Sciatic nerve (tissue), 2 donors: ENCODE measurements around the gene AGER. TPM values are rescaled to one million over a fixed set of nuclear protein-coding genes. Genes with fewer than 3 reads are reported as not detected.

Experiments
- ATAC-seq: fragments of 200-7000 bp; cut with Tn5 transposase; one replicate; pipeline ENCODE4 v1.9.1; 2020; ENCODE audit warnings: mild to moderate bottlenecking, moderate library complexity
- DNase-seq: peaks from one replicate; pipeline ENCODE4 v3.0.0-alpha.2; 2020; ENCODE audit warnings: low spot score
- intact Hi-C: fragments of 100-400 bp; cut with DNase I; formaldehyde crosslinking; loops from one replicate; pipeline ENCODE4 v1.14.2; 2022
- total RNA-seq: library from RNA; stranded (reverse); fragmentation: NEBNext Ultra II Directional; extraction: Animal tissue kit (Norgen Biotek cat#: 25700); gene quantifications from one replicate; pipeline ENCODE4 v1.2.1, GENCODE V29; 2021
- donor health status: DM: no; HTN: no; CAD: no.
- donor health status: DM: no; HTN: no; CAD: no.

The AGER gene
- total RNA-seq, 1 donor from 2014 or later = 13.6 TPM

DNA sequence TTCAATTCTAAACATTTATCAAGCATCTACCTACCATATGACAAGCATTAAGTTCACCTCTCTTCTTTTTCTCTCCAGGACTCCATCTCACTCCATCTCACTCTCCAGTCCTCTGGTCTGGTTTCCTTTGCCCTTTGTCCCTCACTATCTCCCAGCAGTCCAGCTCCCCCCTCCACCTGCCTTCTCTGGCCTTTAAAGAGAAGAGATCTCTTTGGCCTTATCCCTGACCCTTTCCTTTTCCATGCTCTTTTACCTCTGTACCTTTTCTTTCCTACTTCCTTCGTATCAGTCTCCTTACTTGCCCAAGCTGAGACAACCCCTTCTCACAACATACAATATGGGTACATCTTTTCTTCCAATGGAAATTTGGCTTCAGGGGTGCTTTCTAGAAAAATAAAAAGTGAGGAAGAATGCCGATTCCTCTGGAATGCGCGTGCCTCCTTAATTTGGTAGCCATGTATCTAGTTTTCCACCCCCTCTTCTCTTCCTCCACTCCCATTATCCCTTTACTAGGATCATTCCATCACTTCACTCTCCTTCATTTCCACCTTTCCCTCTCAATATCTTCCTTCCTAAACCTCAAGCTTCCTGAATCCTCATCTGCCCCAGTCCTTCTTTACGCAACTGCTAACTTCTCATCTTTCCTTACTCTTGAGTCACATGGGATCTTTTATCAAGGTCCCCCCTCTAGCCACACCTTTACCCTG, 7.4 kb downstream of the AGER start:
- no peak for DNase-seq
- peak; percentile 1 for ATAC-seq
- intact Hi-C loops = no loop called here

DNA sequence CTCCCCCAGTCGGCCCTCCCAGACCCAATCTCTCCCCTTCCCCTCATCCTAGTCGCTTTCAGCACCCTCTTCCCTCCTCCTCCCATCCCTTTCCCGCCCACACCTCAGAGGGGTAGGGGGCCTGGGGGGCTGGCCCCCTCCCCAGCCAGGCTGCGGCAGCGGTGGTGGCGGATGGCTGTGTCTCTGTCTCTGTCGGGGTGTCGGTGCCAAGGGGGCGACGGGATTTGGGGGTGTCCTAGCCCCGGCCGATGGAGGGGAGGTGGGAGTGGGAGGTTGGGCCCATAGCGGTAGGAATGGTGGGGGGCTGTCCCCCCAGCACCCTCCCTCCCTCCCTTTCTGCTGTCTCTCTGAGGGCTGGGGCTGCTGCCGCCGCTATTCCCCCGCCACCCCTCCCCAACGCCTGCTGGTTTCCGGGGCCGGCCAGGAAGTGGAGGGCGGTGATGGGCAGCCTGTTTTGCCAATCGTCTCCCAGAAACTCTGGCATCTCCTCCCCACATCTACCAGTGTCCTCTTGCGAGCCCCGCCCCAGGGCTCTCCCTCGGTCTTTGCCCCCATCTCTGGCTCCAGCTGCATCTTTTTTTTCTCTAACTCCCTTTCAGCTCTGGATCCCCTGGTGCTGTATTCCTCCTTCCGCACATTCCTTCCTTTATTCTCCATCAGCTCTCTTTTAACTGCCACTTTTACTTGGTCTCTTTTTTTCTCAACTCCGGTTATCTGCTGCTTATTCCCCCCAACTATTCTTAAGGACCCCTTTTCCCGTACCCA, 8.2 kb downstream of the AGER start, which contains the start of gene AGPAT1:
Gene AGPAT1 (minus strand): TSS at position 374 of the 765 bp plus-strand sequence. CDS start 4,588 bp downstream, outside the sequence.
- intact Hi-C loops = no loop called here

DNA sequence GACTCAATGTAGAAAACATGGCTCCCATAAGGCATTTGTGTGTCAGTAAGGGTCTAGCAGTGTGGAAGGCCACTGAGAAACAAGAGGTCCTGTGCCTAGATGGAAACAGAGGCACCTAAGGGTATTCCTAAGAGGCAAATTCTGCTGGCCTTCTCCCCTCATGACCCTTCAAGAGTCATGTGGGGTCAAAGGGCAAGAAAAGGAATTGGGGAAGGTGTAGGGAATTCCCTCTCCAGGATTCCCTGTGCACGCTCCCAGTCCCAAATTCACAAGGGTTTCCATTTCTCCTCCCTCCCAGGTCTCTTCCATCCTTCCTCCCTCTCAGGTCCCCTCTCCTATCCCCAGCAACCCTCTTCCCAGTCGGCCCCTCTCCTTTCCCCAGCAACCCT, 8.7 kb downstream of the AGER start:
- no peak for ATAC-seq

More for the DNA sequence above, 8.2 kb downstream of the AGER start, which contains the start of gene AGPAT1:
- DNase-seq (peak; percentile 98), ATAC-seq (peak; percentile 80)

DNA sequence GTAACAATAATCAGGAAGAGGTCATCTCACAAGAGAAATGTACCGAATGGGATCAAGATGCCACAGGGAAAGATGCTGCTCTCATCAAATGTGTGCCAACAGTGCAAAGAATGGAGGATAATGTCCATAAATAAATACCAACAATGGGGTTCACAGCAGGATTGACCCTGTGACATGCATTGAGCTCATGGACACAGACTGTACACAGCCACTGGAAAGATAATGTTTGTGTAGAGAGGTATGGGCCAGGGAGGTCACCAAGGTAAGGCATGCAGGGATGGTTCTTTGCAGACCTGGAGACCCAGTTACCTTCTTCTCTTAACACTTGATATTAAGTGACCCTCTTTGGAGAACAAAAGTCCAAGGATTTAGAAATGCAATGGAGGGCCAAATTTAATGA, 9.6 kb downstream of the AGER start:
- DNase-seq = no peak
- ATAC-seq = no peak

More for the DNA sequence above, 8.7 kb downstream of the AGER start:
- no peak for DNase-seq
- intact Hi-C loops = no loop called here

DNA sequence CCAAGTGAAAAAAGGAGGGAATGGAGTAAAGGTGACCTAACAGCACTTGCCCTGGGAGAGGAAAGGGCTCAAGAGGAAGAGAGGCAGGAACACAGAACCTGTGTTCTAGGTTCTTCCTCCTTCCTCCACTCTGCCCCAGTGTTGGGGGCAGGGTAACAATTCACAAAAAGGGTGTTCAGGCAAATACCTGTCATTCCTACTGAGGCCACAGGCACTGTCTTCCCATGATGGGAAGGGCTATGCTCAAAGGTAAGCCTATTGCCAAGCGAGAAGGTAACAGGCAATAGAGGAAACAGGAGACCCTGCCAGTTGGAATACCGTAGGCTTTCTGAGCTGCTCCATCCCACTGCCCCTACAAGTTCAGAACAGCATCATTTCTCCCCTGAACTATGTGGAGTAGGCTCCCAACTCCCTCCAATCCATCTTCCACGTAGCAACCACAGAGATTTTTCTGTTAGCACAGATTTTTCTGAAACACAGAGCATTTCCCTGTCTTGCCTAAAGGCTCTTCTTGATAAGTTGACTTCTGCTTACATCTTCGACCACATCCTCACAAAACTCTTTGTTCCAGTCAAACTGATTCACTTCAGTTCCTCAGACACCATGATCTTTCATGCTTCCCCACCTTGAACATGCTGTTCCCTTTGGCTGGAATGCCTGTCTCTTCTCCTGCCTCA, 10.9 kb downstream of the AGER start:
- ATAC-seq (no peak), DNase-seq (no peak)
- intact Hi-C loops = no loop called here

More for the DNA sequence above, 9.6 kb downstream of the AGER start:
- intact Hi-C loops = no loop called here

DNA sequence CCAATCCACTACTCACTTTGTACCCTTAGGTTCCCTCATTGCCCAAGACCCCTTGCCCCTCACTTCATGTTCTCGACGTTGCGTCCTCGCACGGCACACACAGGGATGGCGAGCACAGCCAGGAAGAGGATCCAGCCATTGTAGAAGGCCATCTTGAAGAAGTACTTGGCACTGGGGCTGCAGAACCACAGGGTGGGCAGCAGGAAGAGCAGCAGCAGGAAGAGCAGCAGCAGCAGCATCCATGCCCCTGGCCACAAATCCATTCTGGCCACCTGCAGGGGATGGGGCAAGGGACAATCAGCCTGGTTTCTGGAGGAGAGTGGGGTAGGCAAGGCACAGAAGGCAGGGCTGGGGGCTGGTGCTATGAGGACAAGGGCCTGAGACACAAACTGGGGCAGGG, 12.8 kb downstream of the AGER start:
- ATAC-seq (no peak), DNase-seq (no peak)
- intact Hi-C loops = no loop called here

DNA sequence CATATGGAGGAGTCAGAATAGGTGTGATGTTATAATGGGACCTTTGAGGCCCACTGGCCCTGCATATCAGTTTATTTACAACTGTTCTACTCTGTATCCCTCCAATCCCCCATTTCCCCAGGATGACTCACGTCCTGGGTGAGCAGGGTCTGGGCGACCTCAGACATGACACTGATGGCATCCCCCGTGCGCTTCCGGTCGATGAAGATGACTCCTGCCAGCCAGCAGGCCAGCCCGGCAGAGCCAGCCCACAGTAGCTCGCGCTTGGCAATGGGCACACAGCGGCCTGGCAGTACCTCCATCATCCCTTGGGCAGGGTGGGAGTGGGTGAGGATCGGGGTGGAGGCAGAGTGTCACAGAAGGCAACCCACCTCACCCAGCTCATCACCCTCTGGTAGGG, 13.8 kb downstream of the AGER start:
- ATAC-seq (no peak), DNase-seq (no peak)
- intact Hi-C loops = no loop called here

DNA sequence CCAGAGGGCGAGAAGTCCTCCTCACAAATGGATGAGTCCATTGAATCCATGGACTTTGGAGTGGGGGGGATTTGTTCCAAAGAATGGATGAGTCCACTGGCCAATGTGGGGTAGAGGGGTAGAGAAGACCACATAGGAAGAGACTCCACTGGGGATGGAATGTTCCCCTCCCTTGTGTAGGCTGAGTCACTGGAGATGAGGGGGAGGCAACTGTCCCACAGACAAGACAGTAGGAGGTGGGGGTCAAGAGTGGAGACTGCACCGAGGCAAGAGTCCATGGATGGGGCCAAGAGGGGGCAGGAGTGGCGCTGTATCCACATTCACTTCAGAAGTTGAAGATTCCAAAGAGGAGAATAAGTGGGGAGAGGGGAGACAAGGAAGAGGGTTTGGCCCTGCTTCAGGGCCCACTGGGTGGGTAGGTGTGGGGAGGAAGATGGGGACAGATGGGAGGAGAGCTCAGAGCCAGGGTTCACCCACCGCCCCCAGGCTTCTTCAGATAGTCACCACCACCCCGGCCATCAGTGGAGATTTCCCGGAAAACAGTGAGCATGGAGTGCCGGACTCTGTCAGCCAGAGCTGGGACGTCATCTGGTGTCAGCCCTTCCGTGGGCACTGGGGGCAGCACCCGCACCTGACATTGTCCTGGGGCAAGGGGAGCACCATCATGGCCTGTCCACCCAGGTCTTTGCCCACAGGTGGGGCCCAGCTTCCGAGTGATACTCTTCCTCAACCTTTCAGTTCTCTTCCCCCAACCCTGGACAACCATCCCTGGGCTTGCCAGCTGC, 15.1 kb downstream of the AGER start:
- DNase-seq = no peak
- intact Hi-C loops = no loop called here
- ATAC-seq = no peak

DNA sequence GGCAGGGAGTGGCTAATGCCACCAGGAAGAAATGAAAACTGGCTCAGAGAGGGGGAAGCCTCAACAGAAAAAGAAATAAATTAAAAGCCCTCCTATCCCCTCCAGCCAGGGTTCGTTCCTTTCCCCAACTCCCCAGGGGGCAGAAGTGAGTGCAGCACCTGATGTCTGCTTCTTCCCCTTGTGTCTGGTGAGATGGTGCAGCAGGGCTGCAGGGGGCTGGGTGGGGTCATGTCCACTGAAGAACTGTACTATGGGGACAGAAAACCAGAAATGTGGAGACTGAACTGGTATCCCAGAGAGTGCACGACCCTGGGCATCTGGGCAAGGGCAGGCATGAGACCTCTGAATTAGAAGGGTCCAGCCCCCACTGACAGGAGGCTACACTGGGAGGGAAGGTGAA, 15.7 kb downstream of the AGER start:
- DNase-seq = no peak
- intact Hi-C loops = no loop called here
- no peak for ATAC-seq

DNA sequence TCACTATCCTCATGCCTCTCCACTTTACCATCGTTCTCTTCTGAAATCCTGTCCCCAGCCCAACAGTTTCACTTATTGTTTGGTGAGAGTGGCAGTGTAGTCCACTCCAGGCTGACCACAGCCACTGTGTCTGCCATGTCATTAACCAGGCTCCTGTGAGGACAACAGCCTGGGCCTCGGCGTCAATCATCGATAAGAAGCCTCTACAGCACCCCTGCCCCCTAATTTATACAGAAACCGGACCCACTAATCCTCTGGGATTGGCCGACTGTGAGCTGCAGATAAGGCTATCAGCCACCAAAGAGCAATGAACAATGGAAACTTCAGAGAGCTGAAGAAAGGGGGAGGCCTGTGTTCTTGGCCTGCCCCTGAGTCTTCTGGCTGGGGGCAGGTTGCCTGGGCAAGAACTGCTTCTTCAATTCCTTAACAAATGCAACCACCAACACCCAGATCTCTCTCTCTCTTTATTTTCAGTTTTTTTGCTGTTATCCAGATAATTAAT, 16.2 kb downstream of the AGER start:
- intact Hi-C loops = no loop called here
- no peak for DNase-seq
- ATAC-seq = no peak

DNA sequence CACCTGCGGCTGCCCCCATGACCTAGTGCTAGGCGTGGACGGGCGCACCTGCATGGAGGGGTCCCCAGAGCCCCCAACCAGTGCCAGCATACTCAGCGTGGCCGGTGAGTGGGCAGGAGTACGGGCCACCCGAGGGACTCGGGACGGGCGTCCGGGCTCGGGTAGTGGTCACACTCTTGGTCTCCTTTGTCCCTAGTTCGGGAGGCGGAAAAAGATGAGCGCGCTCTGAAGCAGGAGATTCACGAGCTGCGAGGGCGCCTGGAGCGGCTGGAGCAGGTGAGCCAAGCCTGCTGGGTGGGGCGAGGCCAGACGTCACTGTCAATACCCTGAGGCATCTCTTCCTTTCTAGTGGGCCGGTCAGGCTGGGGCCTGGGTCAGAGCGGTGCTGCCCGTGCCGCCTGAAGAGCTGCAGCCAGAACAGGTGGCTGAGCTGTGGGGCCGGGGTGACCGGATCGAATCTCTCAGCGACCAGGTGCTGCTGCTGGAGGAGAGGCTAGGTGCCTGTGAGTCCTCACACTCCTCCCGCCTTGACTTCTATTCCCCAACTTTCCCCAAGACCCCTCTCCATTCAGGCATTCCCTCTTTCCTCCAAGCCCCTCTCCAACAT, 16.8 kb downstream of the AGER start:
- DNase-seq (no peak), ATAC-seq (no peak)
- intact Hi-C loops = no loop called here

DNA sequence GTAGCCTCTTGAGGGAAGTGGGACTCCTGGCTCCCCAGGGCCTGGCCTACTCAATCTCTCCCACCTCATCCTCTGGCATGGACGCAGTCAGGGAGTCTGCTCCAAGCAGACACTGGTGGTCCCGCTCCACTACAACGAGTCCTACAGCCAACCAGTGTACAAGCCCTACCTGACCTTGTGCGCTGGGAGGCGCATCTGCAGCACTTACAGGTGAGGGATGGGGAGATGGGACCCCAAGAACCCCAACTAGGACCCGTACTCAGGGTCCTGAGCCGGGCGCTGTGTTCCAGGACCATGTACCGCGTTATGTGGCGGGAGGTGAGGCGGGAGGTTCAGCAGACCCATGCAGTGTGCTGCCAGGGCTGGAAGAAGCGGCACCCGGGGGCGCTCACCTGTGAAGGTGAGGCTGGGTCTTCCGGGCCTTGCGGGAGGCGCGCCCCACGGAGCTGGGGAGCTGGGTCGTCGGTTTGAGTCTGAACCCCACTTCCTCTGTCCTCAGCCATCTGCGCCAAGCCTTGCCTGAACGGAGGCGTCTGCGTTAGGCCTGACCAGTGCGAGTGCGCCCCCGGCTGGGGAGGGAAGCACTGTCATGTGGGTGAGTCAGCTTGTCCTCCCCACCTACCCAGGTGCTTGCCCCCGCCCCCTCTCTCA, 17.5 kb downstream of the AGER start:
- DNase-seq (no peak), ATAC-seq (no peak)
- intact Hi-C loops = no loop called here

DNA sequence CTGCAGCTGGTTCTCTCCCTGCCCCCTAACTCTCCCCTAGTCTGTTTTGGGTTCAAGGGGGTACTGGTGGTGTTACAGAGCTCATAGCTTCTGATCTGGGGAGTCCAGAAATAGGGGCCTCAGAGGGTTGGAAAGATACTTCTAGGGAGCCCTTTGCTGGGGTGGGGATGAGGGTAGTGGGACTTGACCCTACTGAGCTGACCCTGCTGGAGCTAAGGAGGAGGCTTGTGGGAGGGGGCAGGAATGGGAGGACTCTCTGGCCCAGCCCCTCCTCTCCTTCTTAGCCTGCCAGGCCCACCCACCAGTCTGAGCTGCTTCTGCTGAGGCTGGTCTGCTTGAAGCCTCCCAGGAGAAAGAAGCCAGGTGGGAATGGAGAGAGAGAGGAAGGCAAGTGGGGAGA, 19.8 kb downstream of the AGER start, which contains the start of gene EGFL8:
Gene EGFL8 (plus strand): TSS at position 301 of the 400 bp plus-strand sequence. CDS start 1,571 bp downstream, outside the sequence.
- no peak for DNase-seq
- ATAC-seq = peak; percentile 38
- intact Hi-C loops = no loop called here

DNA sequence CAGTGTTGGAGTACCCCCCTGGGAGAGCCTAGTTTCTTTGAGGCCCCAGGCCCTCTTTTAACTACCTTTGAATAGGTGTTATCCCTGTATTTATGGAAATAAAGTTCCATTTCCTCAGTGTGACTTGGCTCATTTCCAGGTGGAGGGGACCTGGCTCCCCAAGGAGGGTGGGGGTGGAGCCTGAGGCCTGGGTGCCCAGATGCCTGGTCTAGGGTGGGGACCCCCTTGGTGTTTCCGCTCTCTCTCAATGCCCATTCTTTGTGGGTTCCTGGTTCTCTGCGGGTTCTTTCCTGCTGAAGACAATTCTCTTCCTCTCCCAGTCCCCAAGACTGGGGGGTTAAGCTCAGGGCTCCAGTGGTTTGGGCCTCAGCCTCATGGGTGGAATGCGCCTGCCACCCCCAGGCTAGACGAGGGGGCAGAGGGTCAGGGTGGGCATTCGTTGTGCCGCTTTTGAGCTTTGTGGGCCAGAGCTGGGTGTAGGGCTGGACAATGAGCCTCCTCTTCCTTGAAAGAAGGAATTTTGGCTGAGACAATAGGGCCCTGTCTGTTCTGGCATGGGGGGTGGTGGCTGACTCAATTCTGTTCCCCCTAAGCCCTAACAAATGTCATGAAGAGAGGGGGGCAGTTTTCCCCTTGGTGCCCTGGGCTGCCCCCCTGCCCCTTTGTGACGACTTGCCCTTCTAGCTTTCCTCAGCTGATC, 20.3 kb downstream of the AGER start:
- DNase-seq (peak; percentile 75), ATAC-seq (peak; percentile 76)
- intact Hi-C loops = no loop called here

DNA sequence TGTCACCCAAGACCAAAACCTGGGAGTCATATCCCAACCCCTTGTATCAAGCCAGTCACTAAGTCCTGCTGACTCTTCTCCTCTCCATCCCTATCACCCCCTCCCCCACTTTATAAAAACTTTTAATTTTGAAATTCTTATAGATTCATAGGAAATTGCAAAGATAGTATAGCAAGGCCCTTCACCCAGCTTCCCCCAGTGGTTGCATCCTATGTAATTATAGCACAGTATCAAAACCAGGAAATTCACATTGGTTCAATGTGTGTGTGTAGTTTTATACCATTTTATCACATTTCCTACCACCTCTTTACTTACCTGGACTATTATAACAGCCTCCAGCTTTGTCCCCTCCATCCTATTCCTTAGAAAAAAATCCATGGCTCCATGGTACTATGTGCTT, 26.0 kb downstream of the AGER start:
- intact Hi-C loops = no loop called here
- DNase-seq (no peak), ATAC-seq (no peak)

DNA sequence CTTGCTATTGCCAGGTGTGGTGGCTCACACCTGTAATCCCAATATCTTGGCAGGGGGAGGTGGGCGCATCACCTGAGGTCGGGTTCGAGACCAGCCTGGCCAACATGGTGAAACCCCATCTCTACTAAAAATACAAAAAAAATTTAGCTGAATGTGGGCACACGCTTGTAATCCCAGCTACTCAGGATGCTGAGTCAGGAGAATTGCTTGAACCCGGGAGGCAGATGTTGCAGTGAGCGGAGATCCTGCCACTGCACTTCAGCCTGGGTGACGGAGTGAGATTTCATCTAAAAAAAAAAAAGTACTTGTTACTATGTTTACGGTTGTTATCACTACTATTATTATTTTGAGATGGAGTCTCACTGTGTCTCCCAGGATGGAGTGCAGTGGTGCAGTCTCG, 27.2 kb downstream of the AGER start:
- ATAC-seq (no peak), DNase-seq (no peak)
- intact Hi-C loops = no loop called here

DNA sequence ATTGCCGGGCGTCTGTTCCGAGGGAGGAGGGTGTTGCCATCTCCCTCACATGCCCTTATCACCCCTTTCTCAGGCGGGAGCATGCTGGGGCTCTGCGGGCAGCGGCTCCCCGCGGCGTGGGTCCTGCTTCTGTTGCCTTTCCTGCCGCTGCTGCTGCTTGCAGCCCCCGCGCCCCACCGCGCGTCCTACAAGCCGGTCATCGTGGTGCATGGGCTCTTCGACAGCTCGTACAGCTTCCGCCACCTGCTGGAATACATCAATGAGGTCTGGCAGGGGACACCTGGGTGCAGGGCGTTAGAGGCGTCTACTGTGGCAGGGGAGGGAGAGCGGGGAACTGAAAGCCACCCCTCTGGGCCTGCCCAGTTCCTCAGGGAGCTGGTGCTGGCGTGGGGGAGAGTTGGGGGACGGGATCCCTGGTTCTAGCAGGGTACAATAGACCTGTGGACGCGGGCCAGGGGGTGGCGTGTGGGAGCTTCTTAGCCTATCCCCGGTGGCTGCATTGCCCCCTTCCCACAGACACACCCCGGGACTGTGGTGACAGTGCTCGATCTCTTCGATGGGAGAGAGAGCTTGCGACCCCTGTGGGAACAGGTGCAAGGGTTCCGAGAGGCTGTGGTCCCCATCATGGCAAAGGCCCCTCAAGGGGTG, 29.4 kb downstream of the AGER start:
- ATAC-seq (peak; percentile 69), DNase-seq (peak; percentile 77)
- intact Hi-C loops = no loop called here
